ENCODE measurements around the gene TRIM14.
"Not testable (repeated sequence)": the region's sequence is repeated elsewhere in the genome, so short reads cannot be mapped to it uniquely, and the experiment has no call there.

The TRIM14 gene

GRCh38 chr9:98108531-98109031, 10.4 kb downstream of the TRIM14 start:
- DNase-seq (ENCODE audit: low read depth in 1 of 2, low spot score in 1 of 2), result no peak

GRCh38 chr9:98107926-98108325, 11.1 kb downstream of the TRIM14 start:
- DNase-seq (ENCODE audit: low read depth in 1 of 2, low spot score in 1 of 2), result no peak

- DNase-seq (ENCODE audit: low read depth in 1 of 2, low spot score in 1 of 2), result no peak
These were observed 14.0 kb downstream of the TRIM14 start for GRCh38 chr9:98105006-98105405.

GRCh38 chr9:98104445-98104881, 14.6 kb downstream of the TRIM14 start:
- DNase-seq (ENCODE audit: low read depth in 1 of 2, low spot score in 1 of 2), result no peak

GRCh38 chr9:98101868-98102273, 17.2 kb downstream of the TRIM14 start:
- peak in 1 of 2 donors; percentile 73 for DNase-seq (ENCODE audit: low read depth in 1 of 2, low spot score in 1 of 2)

- DNase-seq (ENCODE audit: low read depth in 1 of 2, low spot score in 1 of 2), result no peak
These were observed 17.6 kb downstream of the TRIM14 start for GRCh38 chr9:98101416-98101815.

- no peak for DNase-seq (ENCODE audit: low read depth in 1 of 2, low spot score in 1 of 2)
These were observed 18.6 kb downstream of the TRIM14 start for GRCh38 chr9:98100456-98100855.

- no peak for DNase-seq (ENCODE audit: low read depth in 1 of 2, low spot score in 1 of 2)
These were observed 19.1 kb downstream of the TRIM14 start for GRCh38 chr9:98099898-98100297.

GRCh38 chr9:98099346-98099745, 19.7 kb downstream of the TRIM14 start:
- DNase-seq (ENCODE audit: low read depth in 1 of 2, low spot score in 1 of 2), result no peak

- DNase-seq (ENCODE audit: low read depth in 1 of 2, low spot score in 1 of 2), result no peak
These were observed 21.2 kb downstream of the TRIM14 start for GRCh38 chr9:98097836-98098235.

- DNase-seq (ENCODE audit: low read depth in 1 of 2, low spot score in 1 of 2), result no peak
These were observed 22.9 kb downstream of the TRIM14 start for GRCh38 chr9:98096091-98096490.

- no peak for DNase-seq (ENCODE audit: low read depth in 1 of 2, low spot score in 1 of 2)
These were observed 23.6 kb downstream of the TRIM14 start for GRCh38 chr9:98095401-98095800.

- no peak for DNase-seq (ENCODE audit: low read depth in 1 of 2, low spot score in 1 of 2)
These were observed 24.2 kb downstream of the TRIM14 start for GRCh38 chr9:98094851-98095250.

- DNase-seq (ENCODE audit: low read depth in 1 of 2, low spot score in 1 of 2), result no peak
These were observed 24.7 kb downstream of the TRIM14 start for GRCh38 chr9:98094316-98094715.

GRCh38 chr9:98092613-98092931, 26.4 kb downstream of the TRIM14 start:
- DNase-seq (ENCODE audit: low read depth in 1 of 2, low spot score in 1 of 2), result no peak

GRCh38 chr9:98091735-98092612, 27.0 kb downstream of the TRIM14 start:
- no peak for DNase-seq (ENCODE audit: low read depth in 1 of 2, low spot score in 1 of 2)

- DNase-seq (ENCODE audit: low read depth in 1 of 2, low spot score in 1 of 2), result not testable (repeated sequence)
These were observed 28.3 kb downstream of the TRIM14 start for GRCh38 chr9:98090674-98091073.

GRCh38 chr9:98087420-98088354, 31.3 kb downstream of the TRIM14 start:
- DNase-seq (ENCODE audit: low read depth in 1 of 2, low spot score in 1 of 2), result no peak

- no peak for DNase-seq (ENCODE audit: low read depth in 1 of 2, low spot score in 1 of 2)
These were observed 32.6 kb downstream of the TRIM14 start for GRCh38 chr9:98086461-98086860.

- DNase-seq (ENCODE audit: low read depth in 1 of 2, low spot score in 1 of 2), result no peak
These were observed 33.1 kb downstream of the TRIM14 start for GRCh38 chr9:98085944-98086343.

- no peak for DNase-seq (ENCODE audit: low read depth in 1 of 2, low spot score in 1 of 2)
These were observed 34.0 kb downstream of the TRIM14 start for GRCh38 chr9:98085058-98085457.

- no peak for DNase-seq (ENCODE audit: low read depth in 1 of 2, low spot score in 1 of 2)
These were observed 34.6 kb downstream of the TRIM14 start for GRCh38 chr9:98084396-98084795.

All from activated CD4-positive, alpha-beta T cell treated with anti-CD3 and anti-CD28 coated beads, Interleukin-2, amount 50 U/mL, for 24 hours (primary cell).